SH-SY5Y (cell line): ENCODE data around the gene RMND5A.

ENCODE experiments used
- GATA2 ChIP-seq: IDR thresholded peaks from 2 replicates; pipeline ENCODE4 v1.6.1; 2011; ENCODE audit warnings: mild to moderate bottlenecking, low read depth, low read length
- GATA3 ChIP-seq: IDR thresholded peaks from 2 replicates; pipeline ENCODE4 v1.6.1; 2011; ENCODE audit warnings: low read depth, mild to moderate bottlenecking, low read length, moderate library complexity

DNA sequence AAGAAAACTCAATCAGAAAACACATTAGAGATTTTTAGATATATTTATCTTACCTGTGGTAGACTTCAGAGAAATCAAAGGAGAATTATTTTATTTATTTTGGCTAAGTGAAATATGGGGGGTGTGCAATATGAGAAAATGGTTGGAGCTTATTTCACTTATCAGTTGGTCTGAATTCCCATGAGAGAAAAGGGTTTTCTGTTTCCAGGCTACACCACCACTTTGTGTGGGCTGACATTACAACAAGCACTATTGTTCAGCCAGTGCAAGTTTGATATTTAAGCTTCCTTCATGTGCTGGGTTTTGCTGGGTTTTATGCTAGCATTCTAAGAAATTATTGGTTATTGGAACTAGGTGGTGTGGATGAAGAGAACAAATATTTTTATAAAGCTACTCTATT is 33.5 kb downstream of the RMND5A start:
- TF ChIP-seq GATA2 (no peak), GATA3 (no peak)
